B cell (primary cell): ENCODE data around the gene CDC42BPG. TPM values are rescaled to one million over a fixed set of nuclear protein-coding genes. Genes with fewer than 3 reads are reported as not detected.

Source experiments
- ATAC-seq: fragments of 200-7000 bp; cut with Tn5 transposase; one replicate; pipeline ENCODE4 v1.10.0; 2021; ENCODE audit warnings: low read depth, mild to moderate bottlenecking, moderate number of reproducible peaks, moderate library complexity
- CTCF ChIA-PET: fragments of 350-600 bp; sonication (Branson Sonifier 250); formaldehyde crosslinking; loops from one replicate; lab custom pipeline; 2021; ENCODE audit warnings: antibody characterized with exemption, inconsistent platforms; lab: Charles Lee
- POLR2A ChIA-PET: fragments of 350-600 bp; sonication (Branson Sonifier 250); formaldehyde crosslinking; loops from one replicate; lab custom pipeline; 2021; ENCODE audit warnings: antibody characterized with exemption; lab: Charles Lee
- DNase-seq: peaks from one replicate; pipeline ENCODE4 v3.0.0; 2013
- H2AFZ ChIP-seq: 2 replicates; pipeline ENCODE4 v1.6.1; 2012; ENCODE audit warnings: mild to moderate bottlenecking, low read depth, low read length; ENCODE audit not compliant: insufficient read depth, poor library complexity, severe bottlenecking
- H3K27ac ChIP-seq, 2 donors: 1 replicate in 1 of 2; 2 replicates in 1 of 2; pipeline ENCODE4 v1.5.1; 2012 to 2013; ENCODE audit warnings: low read length in 2 of 2, mild to moderate bottlenecking in 2 of 2, moderate library complexity in 1 of 2
- H3K27me3 ChIP-seq, 4 experiments: fragments of 200-600 bp in 1 of 4; sonication (generic) in 1 of 4; replicated peaks in 1 of 4; 1 replicate in 2 of 4; 2 replicates in 2 of 4; pipeline versions ENCODE4 v1.6.1 to v1.7.0; 2013 to 2016; ENCODE audit warnings: low read length in 3 of 4, mild to moderate bottlenecking in 2 of 4, mixed read lengths in 1 of 4, moderate library complexity in 1 of 4; ENCODE audit not compliant: insufficient read depth in 4 of 4, control insufficient read depth in 3 of 4; ENCODE audit errors: control extremely low read depth in 1 of 4
- H3K36me3 ChIP-seq, 2 experiments: replicated peaks in 1 of 2; 1 replicate in 1 of 2; 2 replicates in 1 of 2; pipeline versions ENCODE4 v1.6.1 to v1.7.1; 2013; ENCODE audit warnings: low read length in 1 of 2; ENCODE audit not compliant: insufficient read depth in 2 of 2, control insufficient read depth in 1 of 2; ENCODE audit errors: control extremely low read depth in 1 of 2, extremely low read depth in 1 of 2
- H3K4me1 ChIP-seq, 2 donors: fragments of 200-600 bp in 1 of 2; sonication (generic) in 1 of 2; 1 replicate in 1 of 2; 2 replicates in 1 of 2; pipeline versions ENCODE4 v1.5.1 to v1.6.1; 2013 to 2017; ENCODE audit warnings: low read length in 2 of 2; ENCODE audit not compliant: control insufficient read depth in 2 of 2, insufficient read depth in 2 of 2
- H3K4me2 ChIP-seq: replicated peaks from 2 replicates; pipeline ENCODE3; 2012; ENCODE audit warnings: mild to moderate bottlenecking, low read depth, low read length; ENCODE audit not compliant: poor library complexity, severe bottlenecking
- H3K4me3 ChIP-seq, 5 experiments: fragments of 200-600 bp in 1 of 5; sonication (generic) in 1 of 5; 1 replicate in 3 of 5; 2 replicates in 2 of 5; pipeline versions ENCODE4 v1.5.1 to v1.7.0; 2011 to 2016; ENCODE audit warnings: low read length in 4 of 5, mild to moderate bottlenecking in 4 of 5, low read depth in 2 of 5, control low read depth in 1 of 5, moderate library complexity in 1 of 5; ENCODE audit not compliant: insufficient read depth in 1 of 5; ENCODE audit errors: control extremely low read depth in 1 of 5, extremely low read depth in 1 of 5
- H3K79me2 ChIP-seq: fragments of 200-600 bp; sonication (generic); one replicate; pipeline ENCODE4 v1.6.0; 2016; ENCODE audit warnings: low read length; ENCODE audit not compliant: control insufficient read depth, insufficient read depth
- H3K9ac ChIP-seq: fragments of 200-600 bp; sonication (generic); 2 replicates; pipeline ENCODE4 v1.6.1; 2017; ENCODE audit warnings: mild to moderate bottlenecking, low read length, moderate library complexity
- H3K9me3 ChIP-seq, 3 donors: one replicate each; pipeline versions ENCODE4 v1.6.1 to v1.7.1; 2013; ENCODE audit warnings: low read length in 2 of 3; ENCODE audit not compliant: control insufficient read depth in 2 of 3, insufficient read depth in 1 of 3; ENCODE audit errors: control extremely low read depth in 1 of 3
- H4K20me1 ChIP-seq: 2 replicates; pipeline ENCODE4 v1.6.0; 2012; ENCODE audit warnings: mild to moderate bottlenecking, low read length; ENCODE audit not compliant: insufficient read depth, control insufficient read depth, poor library complexity, severe bottlenecking
- H3K27ac Mint-ChIP-seq: one replicate; pipeline ENCODE4 v1.8.0; 2021; ENCODE audit warnings: mixed read lengths
- H3K27me3 Mint-ChIP-seq: one replicate; pipeline ENCODE4 v1.8.0; 2021; ENCODE audit warnings: mixed read lengths
- H3K4me1 Mint-ChIP-seq: one replicate; pipeline ENCODE4 v1.8.0; 2021; ENCODE audit warnings: mixed read lengths
- H3K4me3 Mint-ChIP-seq: one replicate; pipeline ENCODE4 v1.8.0; 2021; ENCODE audit warnings: mixed read lengths
- H3K9me3 Mint-ChIP-seq: one replicate; pipeline ENCODE4 v1.8.0; 2022; ENCODE audit warnings: mixed read lengths; ENCODE audit not compliant: insufficient read depth
- EZH2 ChIP-seq: IDR thresholded peaks from 2 replicates; pipeline ENCODE4 v1.6.1; 2012; ENCODE audit warnings: borderline replicate concordance, low read depth, mild to moderate bottlenecking, moderate library complexity, low read length; ENCODE audit not compliant: insufficient read depth, poor library complexity, severe bottlenecking
- WGBS: methylation state at CpG from one replicate; pipeline ENCODE4 v1.1.5; 2013; ENCODE audit warnings: missing lambda C conversion rate; ENCODE audit not compliant: insufficient coverage; 5-methylcytosine and 5-hydroxymethylcytosine counted together
- intact Hi-C: fragments of 100-400 bp; cut with micrococcal nuclease; formaldehyde crosslinking; loops from one replicate; pipeline ENCODE4 v1.10.0; 2022
- polyA plus RNA-seq: library from polyadenylated mRNA; depleted of rRNA; stranded (reverse); fragments of >200 nt; gene quantifications from 2 replicates; pipeline ENCODE4 v1.2.3, GENCODE V29; 2012
- total RNA-seq, 2 donors: library from RNA; stranded (reverse); fragments of 120-200 nt in 1 of 2; gene quantifications; 1 replicate in 1 of 2; 2 replicates in 1 of 2; pipeline versions ENCODE4 v1.2.3 to v1.2.4, GENCODE V29; 2013 to 2022
- TF ChIP-seq, protein P1 (sequence below): fragments of 200-600 bp; IDR thresholded peaks from one replicate; pipeline ENCODE4 v1.8.0; 2022; ENCODE audit warnings: antibody characterized with exemption, mild to moderate bottlenecking

The CDC42BPG gene
- total and polyA plus RNA-seq, 2 donors (not counting 1 experiment from before 2014, with no cell fraction given) = 3.7 to 8.7 TPM

DNA sequence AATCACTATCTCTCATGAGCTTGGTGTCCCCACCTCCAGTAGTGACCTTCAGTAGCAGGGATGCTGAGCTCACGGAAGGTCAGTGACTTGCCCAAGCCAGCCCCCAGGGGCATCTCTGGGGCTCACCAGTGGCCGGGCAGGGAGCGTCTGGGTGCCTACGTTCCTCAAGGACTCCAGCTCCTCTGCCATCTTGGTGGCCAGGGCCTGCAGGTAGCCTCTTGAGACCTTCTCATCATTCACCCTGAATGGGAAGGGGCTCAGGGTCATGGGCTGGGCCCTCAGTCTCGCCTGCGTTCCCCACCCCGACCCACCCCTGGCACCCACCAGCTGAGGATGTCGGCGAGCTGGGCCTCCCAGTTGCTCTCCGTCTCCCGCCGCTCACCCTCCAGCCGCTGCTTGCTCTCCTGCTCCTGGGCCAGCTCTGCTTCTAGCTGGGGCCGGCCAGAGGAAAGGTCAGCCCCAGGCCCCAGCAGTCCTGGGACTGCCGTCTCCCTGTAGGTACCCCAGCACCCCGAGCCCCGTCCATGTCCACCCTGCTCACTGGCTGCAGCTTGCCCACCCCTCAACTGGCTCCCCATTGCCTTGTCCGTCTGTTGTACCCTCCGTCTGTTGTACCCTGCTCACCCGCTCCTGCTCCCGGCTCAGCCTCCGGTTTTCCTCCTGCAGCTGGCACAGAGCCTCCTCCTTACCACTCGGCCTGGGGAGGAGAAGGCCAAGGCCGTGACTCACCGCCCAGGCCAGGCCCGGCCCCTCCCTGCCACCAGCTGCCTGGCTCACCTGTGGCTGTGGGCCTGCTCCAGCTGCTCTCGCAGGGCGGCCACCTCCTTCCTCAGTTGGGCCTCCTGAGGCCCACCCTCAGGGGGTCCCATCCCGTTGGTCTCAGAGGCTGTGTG is 9.5 kb downstream of the CDC42BPG start:
- Histone ChIP-seq H3K9ac (no peak overlapping the region), H2AFZ (no peak overlapping the region), H3K4me1 (peaks cover 0 to 4% of the 10 kb centered on the region in 2 donors), H3K27me3 (no peaks in the 10 kb centered on the region), H3K79me2 (no peaks in the 10 kb centered on the region), H3K4me2 (no peak overlapping the region), H3K36me3 (peaks cover 0 to 11% of the 10 kb centered on the region in 2 experiments), H4K20me1 (no peaks in the 10 kb centered on the region), H3K27ac (no peak overlapping the region), H3K4me3 (no peak overlapping the region), H3K9me3 (no peaks in the 10 kb centered on the region)
- ATAC-seq = no peak
- Mint-ChIP-seq H3K27me3 (no peaks in the 10 kb centered on the region), H3K9me3 (no peaks in the 10 kb centered on the region), H3K27ac (no peak overlapping the region), H3K4me1 (no peaks in the 10 kb centered on the region), H3K4me3 (no peak overlapping the region)
- ChIA-PET CTCF (interaction anchor here (0.5 to 1.2 kb wide), 4 partner anchors 9 to 1953 kb away, joined by 3 to 5 read pairs (median 4); partner anchors contain the start of gene CDC42BPG), POLR2A (no interaction called here)
- no peak for DNase-seq
- 97% methylated on average over 27 of the region's 29 CpGs for WGBS
- no peak for TF ChIP-seq EZH2
- TF ChIP-seq, protein P1, sequence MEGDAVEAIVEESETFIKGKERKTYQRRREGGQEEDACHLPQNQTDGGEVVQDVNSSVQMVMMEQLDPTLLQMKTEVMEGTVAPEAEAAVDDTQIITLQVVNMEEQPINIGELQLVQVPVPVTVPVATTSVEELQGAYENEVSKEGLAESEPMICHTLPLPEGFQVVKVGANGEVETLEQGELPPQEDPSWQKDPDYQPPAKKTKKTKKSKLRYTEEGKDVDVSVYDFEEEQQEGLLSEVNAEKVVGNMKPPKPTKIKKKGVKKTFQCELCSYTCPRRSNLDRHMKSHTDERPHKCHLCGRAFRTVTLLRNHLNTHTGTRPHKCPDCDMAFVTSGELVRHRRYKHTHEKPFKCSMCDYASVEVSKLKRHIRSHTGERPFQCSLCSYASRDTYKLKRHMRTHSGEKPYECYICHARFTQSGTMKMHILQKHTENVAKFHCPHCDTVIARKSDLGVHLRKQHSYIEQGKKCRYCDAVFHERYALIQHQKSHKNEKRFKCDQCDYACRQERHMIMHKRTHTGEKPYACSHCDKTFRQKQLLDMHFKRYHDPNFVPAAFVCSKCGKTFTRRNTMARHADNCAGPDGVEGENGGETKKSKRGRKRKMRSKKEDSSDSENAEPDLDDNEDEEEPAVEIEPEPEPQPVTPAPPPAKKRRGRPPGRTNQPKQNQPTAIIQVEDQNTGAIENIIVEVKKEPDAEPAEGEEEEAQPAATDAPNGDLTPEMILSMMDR = no peak
- intact Hi-C loops = no loop called here
